T-helper 2 cell treated with Interferon-gamma antibody and Interleukin-4, amounts not matched to agents 100 ng/mL and 5 ng/mL, for 36 hours (primary cell): Measurements from ENCODE around the gene TNK2. TPM values are rescaled to one million over a fixed set of nuclear protein-coding genes. Genes with fewer than 3 reads are reported as not detected.

ENCODE experiments used
- intact Hi-C: fragments of 100-400 bp; cut with micrococcal nuclease; formaldehyde crosslinking; loops from one replicate; pipeline ENCODE4 v1.15.1; 2023
- total RNA-seq: library from RNA; stranded (reverse); gene quantifications from 2 replicates; pipeline ENCODE4 v1.2.3, GENCODE V29; 2022

Gene TNK2
- total RNA-seq, 1 donor from 2014 or later: 126 TPM

- intact Hi-C loops: loop anchor here (10.0 kb wide), 1 partner anchor 53 kb away; no protein-coding TSS in a partner anchor
Observed at GRCh38 chr3:195901836-195902585, 6.3 kb downstream of the TNK2 start.

GRCh38 chr3:195900436-195901355 lies 7.7 kb downstream of the TNK2 start:
- intact Hi-C loops: loop anchor here (10.0 kb wide), 1 partner anchor 54 kb away; no protein-coding TSS in a partner anchor

DNA sequence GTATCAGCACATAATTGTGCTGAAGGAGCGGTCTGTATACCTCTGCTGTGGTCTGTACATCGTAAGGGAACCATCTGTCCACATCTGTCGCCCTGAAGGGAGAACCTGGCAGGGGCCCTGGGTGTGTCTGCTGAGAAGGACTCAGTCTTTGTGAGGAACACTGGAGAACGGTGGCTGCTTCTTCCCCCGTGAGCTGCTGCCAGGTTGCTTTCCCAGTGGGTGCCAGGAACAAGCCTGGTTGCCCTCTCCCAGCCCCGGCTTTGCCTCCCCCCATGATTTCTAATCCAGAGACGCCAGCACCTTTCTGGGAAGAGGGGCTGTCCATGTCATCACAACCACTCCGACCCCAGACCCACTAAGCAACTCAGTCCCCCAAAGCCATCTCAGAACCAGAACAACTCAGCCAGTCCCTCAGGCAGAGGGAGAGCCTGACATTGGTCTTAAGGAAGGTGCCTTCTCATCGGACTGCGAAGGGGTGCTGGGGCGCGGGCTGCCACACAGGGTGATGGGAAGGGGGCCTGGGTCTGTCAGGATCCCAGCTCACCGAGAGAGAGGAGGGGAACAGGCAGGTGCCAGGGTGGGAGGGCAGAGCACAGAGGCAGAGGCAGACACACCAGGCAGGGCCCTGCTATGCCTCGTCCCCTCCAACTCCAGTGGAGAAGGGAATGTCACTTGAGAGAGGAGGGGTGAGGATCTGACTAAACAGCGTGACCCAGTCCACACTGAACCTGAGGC lies 8.5 kb downstream of the TNK2 start:
- intact Hi-C loops: loop anchor here (10.0 kb wide), 1 partner anchor 55 kb away; no protein-coding TSS in a partner anchor

GRCh38 chr3:195897853-195898415 lies 10.4 kb downstream of the TNK2 start:
- intact Hi-C loops: no loop called here

GRCh38 chr3:195897081-195897852 lies 11.1 kb downstream of the TNK2 start:
- intact Hi-C loops: no loop called here

DNA sequence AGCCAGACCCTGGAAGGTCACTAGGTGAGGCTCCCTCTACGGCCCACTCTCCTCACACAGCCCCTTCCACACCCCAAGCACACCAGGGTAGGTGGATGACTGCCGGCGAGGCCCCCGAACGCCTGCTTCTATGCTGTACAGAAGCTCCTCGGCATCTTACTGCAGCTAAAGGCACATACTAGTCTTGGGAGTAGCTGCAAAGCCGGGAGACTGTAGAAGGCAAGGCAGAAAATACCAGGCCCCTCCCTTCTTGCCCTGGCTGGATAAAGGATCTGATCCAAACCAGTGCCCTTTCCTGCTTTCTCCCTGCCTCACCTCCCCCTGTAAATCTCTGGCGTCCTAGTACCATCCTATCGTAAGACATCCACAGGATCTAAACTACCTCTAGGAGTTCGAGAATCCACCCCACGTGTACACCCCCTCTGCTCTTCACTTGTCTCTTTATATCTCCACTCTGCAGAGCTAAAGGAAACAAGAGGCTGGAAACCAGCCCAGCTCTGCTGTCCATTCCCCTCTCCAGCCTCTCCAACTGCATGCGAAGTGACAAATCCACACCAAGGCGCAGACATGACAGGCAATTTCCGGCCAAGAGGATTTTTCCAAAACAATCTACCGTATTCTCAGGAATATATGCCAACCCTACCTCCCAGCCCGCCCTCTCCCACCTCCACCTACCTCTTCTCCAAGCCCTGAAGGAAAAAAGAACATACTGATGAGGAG lies 11.8 kb downstream of the TNK2 start:
- intact Hi-C loops: no loop called here

GRCh38 chr3:195895861-195896360 lies 12.4 kb downstream of the TNK2 start:
- intact Hi-C loops: loop anchor here (1.0 kb wide), 2 partner anchors 11 to 19 kb away; no protein-coding TSS in a partner anchor

- intact Hi-C loops: loop anchor here (1.0 kb wide), 2 partner anchors 12 to 20 kb away; no protein-coding TSS in a partner anchor
Observed at GRCh38 chr3:195895078-195895860, 13.1 kb downstream of the TNK2 start.

DNA sequence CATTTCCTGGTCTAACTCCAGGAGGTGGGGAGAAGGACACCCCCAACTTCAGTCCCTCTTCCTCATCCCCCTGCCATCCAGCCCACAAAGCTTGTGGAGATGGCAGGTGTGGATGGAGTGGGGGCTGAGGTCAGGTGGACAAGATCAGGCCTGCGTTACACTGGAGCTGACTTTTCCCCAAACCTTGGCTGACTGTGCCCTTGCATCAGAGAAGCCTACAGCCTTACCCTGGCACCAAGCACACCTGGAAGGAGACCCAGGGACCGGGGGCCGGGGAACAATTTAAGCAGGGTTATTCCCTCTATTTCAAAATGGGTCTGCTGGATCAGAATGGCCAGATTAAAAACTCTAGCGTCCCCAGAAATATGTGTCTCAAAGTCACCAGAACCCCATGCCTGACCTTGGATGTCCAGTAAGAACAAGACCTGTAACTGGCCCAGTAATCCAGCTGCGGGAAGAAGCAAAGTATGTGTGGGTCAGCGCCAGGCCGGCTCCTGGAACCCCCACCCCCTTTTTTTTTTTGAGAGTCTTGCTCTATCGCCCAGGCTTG lies 14.4 kb downstream of the TNK2 start:
- intact Hi-C loops: loop anchor here (1.0 kb wide), 2 partner anchors 31 to 35 kb away; no protein-coding TSS in a partner anchor

- intact Hi-C loops: no loop called here
Observed at GRCh38 chr3:195893516-195893915, 14.8 kb downstream of the TNK2 start.

GRCh38 chr3:195893044-195893395 lies 15.3 kb downstream of the TNK2 start:
- intact Hi-C loops: no loop called here

DNA sequence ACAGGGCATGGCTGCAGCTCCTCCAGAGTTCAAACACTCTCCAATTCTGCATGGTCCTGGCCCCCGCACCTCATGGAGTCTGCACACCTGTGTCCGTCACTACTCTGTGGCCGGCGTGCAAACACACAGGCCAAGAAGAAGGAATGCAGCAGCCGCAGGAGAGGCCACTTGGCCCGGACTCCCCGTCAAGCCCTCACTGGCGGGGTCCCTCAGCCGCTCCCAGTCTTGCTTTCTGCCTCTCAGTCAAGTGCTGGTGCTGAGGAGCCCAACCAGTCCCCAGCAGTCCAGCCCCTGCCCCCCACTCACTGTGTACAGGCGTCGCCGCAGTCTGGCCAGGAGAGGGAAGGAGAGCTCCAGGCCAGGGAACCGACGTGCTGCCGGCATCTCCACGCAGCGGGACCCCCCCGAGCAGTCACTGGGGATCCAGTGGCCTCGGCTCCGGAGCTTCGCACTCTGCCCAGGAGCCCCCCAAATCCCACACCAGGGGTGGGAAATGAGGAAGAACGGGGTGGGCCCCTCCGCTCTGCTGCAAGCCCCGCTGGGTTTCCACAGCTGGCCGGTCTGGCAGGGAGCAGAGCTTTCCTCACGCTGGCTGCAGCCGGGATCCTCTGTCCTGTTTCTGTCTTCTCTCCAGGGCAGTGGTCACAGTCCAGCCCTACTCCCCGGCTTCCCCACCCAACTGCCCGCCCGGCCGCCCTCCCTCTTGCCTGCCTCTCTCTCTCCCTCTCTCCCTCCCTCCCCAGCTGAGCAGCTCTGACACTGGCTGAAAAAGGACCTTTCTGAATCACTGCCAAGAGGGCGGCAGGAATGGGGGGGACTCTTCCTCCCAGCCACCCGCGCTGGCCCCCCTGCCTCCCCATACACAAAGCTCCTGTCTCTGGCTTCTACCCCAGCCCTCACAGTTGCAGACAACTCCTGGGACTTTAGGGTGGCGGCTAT lies 16.0 kb downstream of the TNK2 start:
- intact Hi-C loops: no loop called here

- intact Hi-C loops: no loop called here
Observed at GRCh38 chr3:195891431-195892104, 16.8 kb downstream of the TNK2 start.

GRCh38 chr3:195889870-195890295 lies 18.5 kb downstream of the TNK2 start:
- intact Hi-C loops: no loop called here

- intact Hi-C loops: no loop called here
Observed at GRCh38 chr3:195888981-195889869, 19.1 kb downstream of the TNK2 start.
